Right lobe of liver (tissue), 4 donors: ENCODE data around the gene ZC3H11A.
"Not testable (repeated sequence)": the region's sequence is repeated elsewhere in the genome, so short reads cannot be mapped to it uniquely, and the experiment has no call there.

Experiments
- CTCF ChIP-seq, 4 donors: fragments of 200-600 bp in 3 of 4; fragments of 450-650 bp in 1 of 4; IDR thresholded peaks; one replicate each; pipeline versions ENCODE4 v1.5.1 to v1.8.0; 2016 to 2022; ENCODE audit warnings: antibody characterized with exemption in 4 of 4, mild to moderate bottlenecking in 2 of 4
- POLR2A ChIP-seq: fragments of 450-650 bp; IDR thresholded peaks from one replicate; pipeline ENCODE4 v1.6.1; 2017; ENCODE audit warnings: antibody characterized with exemption, mild to moderate bottlenecking
- donor health status: DM: no; HTN: no; CAD: no.
- donor health status: DM: no; HTN: no; CAD: no.
- donor health status: DM: no; HTN: yes; CAD: no.

DNA sequence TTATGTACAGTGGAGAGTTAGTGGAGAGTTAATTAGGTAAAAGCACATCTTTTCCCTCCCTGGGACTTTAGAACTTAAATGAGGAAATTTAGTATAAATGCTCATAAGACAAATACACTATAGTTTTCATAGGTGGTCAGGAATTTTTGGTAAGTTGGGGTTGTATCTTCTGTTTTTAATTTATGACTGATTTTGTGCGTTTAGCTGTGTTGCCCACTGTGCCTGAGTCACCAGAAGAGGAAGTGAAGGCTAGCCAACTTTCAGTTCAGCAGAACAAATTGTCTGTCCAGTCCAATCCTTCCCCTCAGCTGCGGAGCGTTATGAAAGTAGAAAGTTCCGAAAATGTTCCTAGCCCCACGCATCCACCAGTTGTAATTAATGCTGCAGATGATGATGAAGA, 33.8 kb downstream of the ZC3H11A start:
- not testable (repeated sequence) for TF ChIP-seq CTCF (IDR thresholded peaks at IDR 0.05); POLR2A
